Activated CD8-positive, alpha-beta memory T cell treated with anti-CD3 and anti-CD28 coated beads for 24 hours (primary cell): ENCODE data around the gene MRPL32.

Experiments
- DNase-seq: peaks from one replicate; pipeline ENCODE4 v3.0.0-alpha.2; 2020

MRPL32 gene

DNA sequence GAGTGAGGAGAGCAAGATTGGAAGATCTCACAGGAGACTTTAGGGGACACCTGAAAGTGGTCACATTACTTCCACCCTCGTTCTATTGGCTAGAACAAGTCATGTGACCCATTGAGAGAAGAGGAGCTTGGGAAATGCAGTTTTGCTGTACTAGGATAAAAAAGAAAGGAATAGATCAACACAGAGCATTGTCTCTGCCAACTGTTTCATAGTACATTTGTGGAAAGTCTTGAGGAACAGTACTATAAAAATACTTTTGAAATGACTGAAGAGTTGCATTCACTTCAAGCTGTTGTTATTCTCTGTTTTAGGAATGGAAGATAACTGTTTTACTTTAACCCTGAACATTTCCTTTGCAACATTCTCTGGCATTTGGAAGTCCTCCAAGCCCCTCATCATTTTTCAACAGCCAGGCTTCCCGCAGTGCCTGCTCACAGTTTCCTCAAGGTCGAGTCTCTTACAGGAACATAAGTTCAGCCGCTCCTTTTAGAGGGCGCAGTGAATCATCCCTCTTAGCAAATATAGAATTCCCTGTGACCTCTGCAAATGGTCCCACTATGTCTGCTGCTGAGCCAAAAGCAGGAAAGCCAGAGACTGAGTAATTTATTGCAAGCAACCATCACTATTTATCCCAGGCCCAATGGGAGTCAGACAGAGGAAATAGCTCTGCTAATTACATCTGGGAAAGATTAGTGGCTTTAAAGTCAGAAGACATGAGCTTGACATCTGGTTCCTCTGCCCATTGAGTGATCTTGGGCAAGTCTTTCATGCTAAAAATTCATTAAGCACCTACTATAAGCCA lies 40.7 kb downstream of the MRPL32 start:
- no peak for DNase-seq

DNA sequence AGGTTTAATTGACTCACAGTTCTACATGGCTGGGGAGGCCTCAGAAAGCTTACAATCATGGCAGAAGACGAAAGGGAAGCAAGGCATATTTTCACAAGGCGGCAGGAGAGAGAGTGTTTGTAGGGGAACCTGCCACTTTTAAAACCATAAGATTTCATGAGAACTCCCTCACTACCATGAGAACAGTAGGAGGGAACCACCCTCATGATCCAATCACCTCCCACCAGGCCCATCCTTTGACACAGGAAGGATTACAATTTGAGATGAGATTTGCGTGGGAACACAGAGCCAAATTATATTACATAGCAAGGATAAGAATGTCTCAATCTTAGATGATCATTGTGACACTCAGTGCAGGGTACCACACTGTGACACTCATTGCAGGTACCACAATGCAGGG lies 44.2 kb downstream of the MRPL32 start:
- DNase-seq = no peak

DNA sequence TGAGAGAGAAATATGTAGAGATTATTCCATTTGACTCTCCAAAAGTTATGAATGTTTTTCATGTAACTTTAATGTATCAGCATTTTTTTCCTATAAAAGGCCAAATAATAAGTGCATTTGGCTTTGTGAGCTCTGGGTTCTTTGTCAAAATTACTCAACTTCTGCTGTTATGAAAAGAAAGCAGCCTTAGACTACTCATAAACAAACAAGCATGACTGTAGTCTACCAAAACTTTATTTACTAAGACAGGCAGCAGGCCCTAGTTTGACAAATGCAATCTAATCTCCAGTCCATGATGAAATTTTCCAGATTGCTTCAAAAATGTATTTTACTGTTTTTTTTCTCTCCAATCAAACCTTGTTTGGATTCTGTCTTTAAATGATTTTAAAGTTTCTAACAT lies 46.3 kb downstream of the MRPL32 start:
- no peak for DNase-seq

DNA sequence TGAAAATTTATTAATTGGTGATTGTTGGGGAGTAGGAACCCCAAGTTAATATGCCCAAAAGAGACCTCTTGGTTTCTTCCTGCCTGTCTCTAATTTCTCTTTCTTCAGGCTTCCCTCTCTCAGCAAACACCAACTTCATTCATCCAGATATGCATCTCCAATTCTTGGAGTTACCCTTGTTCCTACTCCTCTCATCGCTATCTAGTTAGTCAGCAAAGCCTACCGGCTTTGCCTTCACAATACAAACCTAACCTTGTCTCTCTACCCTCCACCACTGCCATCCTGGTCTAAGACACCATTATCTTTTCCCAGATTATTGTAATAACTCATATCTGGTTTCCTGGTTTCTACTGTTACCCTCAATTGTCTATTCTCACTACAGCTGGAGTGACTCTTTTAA lies 47.9 kb downstream of the MRPL32 start:
- no peak for DNase-seq

DNA sequence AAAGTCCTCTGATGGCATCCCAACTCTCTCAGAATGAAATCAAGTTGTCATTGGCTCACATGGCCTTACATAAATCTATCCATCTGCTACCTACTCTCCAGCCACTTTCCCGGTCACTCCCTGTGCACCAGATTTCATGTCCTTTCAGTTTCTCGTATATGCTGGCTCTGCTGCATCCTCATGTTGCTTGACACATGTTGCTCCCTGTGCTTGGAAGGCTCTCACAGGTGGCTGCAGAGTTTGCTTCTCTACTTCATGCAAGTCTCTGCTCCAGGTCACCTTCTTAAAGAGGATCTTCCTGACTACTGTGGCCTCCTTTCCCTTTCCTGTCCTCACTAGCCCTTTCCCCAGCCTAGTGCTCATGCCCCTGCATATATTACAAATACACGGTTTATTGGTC lies 48.3 kb downstream of the MRPL32 start:
- DNase-seq = no peak

DNA sequence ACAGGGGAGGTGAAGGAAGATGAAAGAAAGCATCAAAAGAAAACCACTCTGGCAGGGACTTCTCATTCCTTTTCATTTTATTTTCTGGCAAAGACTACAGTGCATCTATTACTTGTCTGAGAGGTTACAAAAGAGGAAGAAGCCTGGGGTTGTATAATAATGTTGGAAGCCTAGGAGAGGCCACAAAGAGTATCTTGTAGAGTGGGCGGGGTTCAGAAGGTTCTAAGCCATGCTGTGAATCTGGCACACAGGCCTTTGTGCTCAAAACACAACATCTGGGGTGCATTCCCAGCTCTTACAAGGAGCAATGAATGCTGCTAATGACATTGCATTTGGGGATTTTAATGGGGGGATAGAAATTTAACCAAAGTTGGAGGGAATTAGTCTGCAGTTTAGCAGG lies 49.4 kb downstream of the MRPL32 start:
- DNase-seq = no peak

DNA sequence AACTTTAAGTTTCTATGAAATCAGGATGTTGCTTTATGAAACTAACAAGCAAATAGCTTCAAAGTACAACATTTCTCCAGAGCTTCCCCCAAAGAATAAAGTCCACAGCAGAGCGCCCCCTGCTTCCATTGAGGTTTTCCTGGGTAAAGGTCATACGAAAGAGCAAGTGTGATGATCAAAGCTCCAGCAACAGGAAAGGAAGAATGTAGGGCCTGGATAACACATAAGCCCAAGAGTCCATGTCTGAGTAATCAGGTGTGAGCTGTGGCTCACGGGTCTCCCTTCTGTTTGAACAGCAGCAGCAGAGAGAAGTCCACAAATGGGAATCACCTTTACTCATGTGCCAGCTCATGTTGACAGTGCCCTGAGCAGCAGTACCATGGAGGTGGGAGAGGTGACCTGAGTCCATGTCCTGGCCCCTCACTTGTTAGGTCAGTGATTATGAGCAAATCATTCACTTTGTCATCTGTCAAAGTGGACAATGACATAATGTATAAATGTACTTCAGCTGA lies 50.5 kb downstream of the MRPL32 start:
- no peak for DNase-seq

DNA sequence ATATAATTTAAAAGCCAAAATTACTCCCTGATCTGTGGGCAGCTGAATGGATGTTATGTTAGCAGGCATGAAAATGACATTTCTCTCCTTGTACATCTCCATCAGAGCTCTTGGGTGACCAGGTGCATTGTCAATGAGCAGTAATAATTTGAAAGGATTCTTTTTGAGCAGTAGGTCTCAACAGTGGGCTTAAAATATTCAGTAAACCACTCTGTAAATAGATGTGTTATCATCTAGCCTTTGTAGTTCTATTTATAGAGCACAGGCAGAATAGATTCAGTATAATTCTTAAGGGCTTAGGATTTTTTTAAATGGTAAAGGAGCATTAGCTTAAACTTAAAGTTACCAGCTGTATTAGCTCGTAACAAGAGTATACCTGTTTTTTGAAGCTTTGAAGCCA lies 52.0 kb downstream of the MRPL32 start:
- DNase-seq = no peak

DNA sequence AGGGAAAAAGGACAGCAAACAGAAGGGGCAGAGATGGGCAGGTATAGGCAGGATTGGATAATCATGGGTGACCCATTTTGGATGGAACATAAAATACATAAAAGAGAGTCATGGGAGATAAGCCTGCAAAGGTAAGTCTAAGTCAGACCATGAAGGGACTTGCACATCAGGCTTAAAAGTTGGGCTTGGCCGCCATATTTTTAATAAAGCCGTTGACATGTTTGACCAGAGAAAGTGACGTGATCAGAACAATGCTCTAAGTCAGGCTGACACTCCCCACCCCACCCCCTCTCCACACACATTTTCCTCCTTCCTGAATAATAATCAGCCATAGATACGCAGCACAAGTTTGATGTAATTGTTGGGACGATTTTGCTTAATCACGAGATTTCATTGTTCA lies 54.0 kb downstream of the MRPL32 start:
- no peak for DNase-seq

DNA sequence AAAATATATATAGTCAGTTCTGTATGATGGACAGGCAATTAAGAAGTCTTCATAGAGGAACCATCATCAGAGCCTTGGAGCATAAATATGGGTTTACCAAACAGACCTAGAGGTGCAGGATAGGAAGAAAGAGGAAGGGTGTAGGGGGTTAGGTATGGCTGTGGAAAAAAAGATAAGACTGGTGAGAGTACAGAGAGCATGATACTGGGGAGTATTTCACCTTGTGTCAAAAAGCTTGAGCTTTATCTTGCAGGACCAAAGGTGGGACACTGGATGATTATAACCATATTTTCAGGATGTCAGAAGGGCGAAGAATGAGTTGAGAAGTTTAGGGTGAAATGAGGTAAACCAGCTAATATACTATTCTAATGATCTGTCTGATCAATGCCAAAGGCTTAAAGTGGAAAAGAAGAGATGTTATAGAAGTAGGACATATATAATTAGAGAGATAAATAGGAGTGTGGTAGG lies 54.6 kb downstream of the MRPL32 start:
- no peak for DNase-seq
